Sigmoid colon (tissue), 7 donors: ENCODE results near the gene STAG1. TPM values are rescaled to one million over a fixed set of nuclear protein-coding genes. Genes with fewer than 3 reads are reported as not detected.
"Not testable (repeated sequence)": the region's sequence is repeated elsewhere in the genome, so short reads cannot be mapped to it uniquely, and the experiment has no call there.

ENCODE experiments used
- DNase-seq: peaks from one replicate; pipeline ENCODE4 v3.0.0-alpha.2; 2019
- H3K27ac ChIP-seq, 4 donors: fragments of 200-600 bp; sonication (generic); one replicate each; pipeline ENCODE4 v1.5.1; 2016 to 2019; ENCODE audit warnings: mild to moderate bottlenecking in 1 of 4
- H3K27me3 ChIP-seq, 3 donors: fragments of 200-600 bp; sonication (generic); one replicate each; pipeline ENCODE4 v1.5.1; 2019; ENCODE audit warnings: mild to moderate bottlenecking in 1 of 3
- H3K36me3 ChIP-seq, 4 donors: fragments of 200-600 bp; sonication (generic); one replicate each; pipeline ENCODE4 v1.5.1; 2016 to 2019
- H3K4me1 ChIP-seq, 4 donors: fragments of 200-600 bp; sonication (generic); one replicate each; pipeline ENCODE4 v1.5.1; 2017 to 2019
- H3K4me3 ChIP-seq, 4 donors: fragments of 200-600 bp; sonication (generic); one replicate each; pipeline ENCODE4 v1.5.1; 2017 to 2019; ENCODE audit warnings: mild to moderate bottlenecking in 2 of 4, moderate library complexity in 1 of 4
- H3K9me3 ChIP-seq, 4 donors: fragments of 200-600 bp in 3 of 4; sonication (generic) in 3 of 4; one replicate each; pipeline versions ENCODE4 v1.5.1 to v1.6.1; 2013 to 2019
- EP300 ChIP-seq, 4 donors: sonication (generic); formaldehyde crosslinking; IDR thresholded peaks; one replicate each; pipeline ENCODE4 v1.6.1; 2017; ENCODE audit warnings: antibody characterized with exemption in 4 of 4
- POLR2A ChIP-seq, 2 donors: fragments of 450-650 bp; IDR thresholded peaks; one replicate each; pipeline ENCODE4 v1.6.1; 2016; ENCODE audit warnings: antibody characterized with exemption in 2 of 2, mild to moderate bottlenecking in 2 of 2, moderate library complexity in 2 of 2
- POLR2AphosphoS5 ChIP-seq, 4 donors: sonication (generic); formaldehyde crosslinking; IDR thresholded peaks; one replicate each; pipeline ENCODE4 v1.6.1; 2017; ENCODE audit warnings: antibody characterized with exemption in 4 of 4
- WGBS, 2 donors: extraction: QIAGEN DNeasy Blood & Tissue Kit; methylation state at CpG; one replicate each; pipeline ENCODE4 v1.1.7; 2013; 5-methylcytosine and 5-hydroxymethylcytosine counted together
- intact Hi-C: fragments of 100-400 bp; cut with DNase I; formaldehyde crosslinking; loops from one replicate; pipeline ENCODE4 v1.15.1; 2023
- polyA plus RNA-seq, 3 donors: library from polyadenylated mRNA; stranded (reverse); fragments of 200-250 nt; gene quantifications; one replicate each; pipeline ENCODE4 v1.2.3, GENCODE V29; 2013
- total RNA-seq, 4 donors: library from RNA; depleted of rRNA; stranded (reverse); fragments of >200 nt; gene quantifications; one replicate each; pipeline ENCODE4 v1.1.0, GENCODE V29; 2016
- TF ChIP-seq, protein P1 (sequence below), 4 experiments: fragments of 450-650 bp in 3 of 4; fragments of 200-600 bp in 1 of 4; IDR thresholded peaks; one replicate each; pipeline ENCODE4 v1.5.1; 2016 to 2019; ENCODE audit warnings: antibody characterized with exemption in 4 of 4, mild to moderate bottlenecking in 3 of 4, moderate library complexity in 2 of 4
- donor health status: healthy with polysubstance abuse.
- donor health status: Bipolar disorder and iron deficiency.
- donor health status: healthy.

Gene STAG1
- total and polyA plus RNA-seq, 7 donors, result 12.0 to 52.8 (median 37.3) TPM

DNA sequence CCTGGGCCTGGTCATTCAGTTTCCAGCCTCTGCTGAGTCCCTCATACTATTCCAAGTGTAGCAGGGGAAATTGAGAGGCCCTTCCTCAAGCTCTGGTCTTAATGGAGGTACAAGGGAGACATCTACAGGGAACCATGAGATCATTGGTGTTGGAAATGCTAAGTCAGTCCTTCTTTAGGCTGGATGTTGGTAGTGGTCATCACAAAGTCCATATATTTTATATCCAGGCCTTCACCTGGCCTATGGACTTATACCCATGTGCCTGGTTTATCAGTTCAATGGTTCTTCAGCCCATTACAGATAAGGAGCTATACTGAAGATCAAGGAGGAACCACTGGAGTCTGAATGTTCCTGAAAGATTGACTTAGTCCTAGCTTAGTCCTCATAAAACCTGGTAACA, 135.0 kb downstream of the STAG1 start:
- intact Hi-C loops, result no loop called here
- Histone ChIP-seq H3K9me3 (no peaks in the 10 kb centered on the region), H3K4me3 (no peak overlapping the region), H3K36me3 (no peaks in the 10 kb centered on the region), H3K4me1 (no peaks in the 10 kb centered on the region), H3K27ac (no peak overlapping the region), H3K27me3 (no peaks in the 10 kb centered on the region)
- no peak for TF ChIP-seq POLR2A (IDR thresholded peaks at IDR 0.05)
- no peak for DNase-seq

DNA sequence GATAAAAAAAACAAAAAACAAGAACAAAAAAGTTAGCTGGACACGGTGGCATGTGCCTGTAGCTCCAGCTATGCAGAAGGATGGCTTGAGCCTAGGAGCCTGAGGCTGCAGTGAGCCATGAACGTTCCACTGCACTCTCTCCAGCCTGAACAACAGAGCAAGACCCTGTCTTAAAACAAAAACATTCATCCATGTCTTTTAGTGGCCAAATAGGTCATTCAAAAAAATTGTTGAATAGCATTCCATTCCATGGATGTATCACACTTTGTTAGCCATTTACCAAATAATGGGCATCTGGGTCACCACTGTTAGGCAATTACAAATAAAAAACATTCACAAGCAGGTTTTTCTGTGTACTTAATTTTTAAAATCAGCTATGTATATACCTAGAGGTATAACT, 139.7 kb downstream of the STAG1 start:
- TF ChIP-seq POLR2AphosphoS5 (IDR thresholded peaks at IDR 0.05), result no peak
- TF ChIP-seq, protein P1, sequence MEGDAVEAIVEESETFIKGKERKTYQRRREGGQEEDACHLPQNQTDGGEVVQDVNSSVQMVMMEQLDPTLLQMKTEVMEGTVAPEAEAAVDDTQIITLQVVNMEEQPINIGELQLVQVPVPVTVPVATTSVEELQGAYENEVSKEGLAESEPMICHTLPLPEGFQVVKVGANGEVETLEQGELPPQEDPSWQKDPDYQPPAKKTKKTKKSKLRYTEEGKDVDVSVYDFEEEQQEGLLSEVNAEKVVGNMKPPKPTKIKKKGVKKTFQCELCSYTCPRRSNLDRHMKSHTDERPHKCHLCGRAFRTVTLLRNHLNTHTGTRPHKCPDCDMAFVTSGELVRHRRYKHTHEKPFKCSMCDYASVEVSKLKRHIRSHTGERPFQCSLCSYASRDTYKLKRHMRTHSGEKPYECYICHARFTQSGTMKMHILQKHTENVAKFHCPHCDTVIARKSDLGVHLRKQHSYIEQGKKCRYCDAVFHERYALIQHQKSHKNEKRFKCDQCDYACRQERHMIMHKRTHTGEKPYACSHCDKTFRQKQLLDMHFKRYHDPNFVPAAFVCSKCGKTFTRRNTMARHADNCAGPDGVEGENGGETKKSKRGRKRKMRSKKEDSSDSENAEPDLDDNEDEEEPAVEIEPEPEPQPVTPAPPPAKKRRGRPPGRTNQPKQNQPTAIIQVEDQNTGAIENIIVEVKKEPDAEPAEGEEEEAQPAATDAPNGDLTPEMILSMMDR (IDR thresholded peaks at IDR 0.05), result no peak
- no peak for TF ChIP-seq POLR2A (IDR thresholded peaks at IDR 0.05)
- no peak for TF ChIP-seq EP300 (IDR thresholded peaks at IDR 0.05)
- H3K9me3 ChIP-seq, result no peaks in the 10 kb centered on the region
- H3K4me3 ChIP-seq, result no peak overlapping the region
- intact Hi-C loops, result no loop called here
- H3K4me1 ChIP-seq, result no peaks in the 10 kb centered on the region
- no peaks in the 10 kb centered on the region for H3K27me3 ChIP-seq
- WGBS, 2 donors, result 95 to 96% methylated on average over 2 of the region's 2 CpGs
- H3K27ac ChIP-seq, result no peak overlapping the region
- no peaks in the 10 kb centered on the region for H3K36me3 ChIP-seq
- no peak for DNase-seq

GRCh38 chr3:136606990-136607389, 145.2 kb downstream of the STAG1 start:
- peaks cover 0 to 19% (median 2%) of the 10 kb centered on the region in 4 donors for H3K36me3 ChIP-seq
- WGBS, 2 donors, result 86 to 99% methylated on average over 2 of the region's 2 CpGs
- intact Hi-C loops, result no loop called here

GRCh38 chr3:136606216-136606615, 146.0 kb downstream of the STAG1 start:
- H3K36me3 ChIP-seq, result peaks cover 0 to 23% (median 2%) of the 10 kb centered on the region in 4 donors
- intact Hi-C loops, H3K9me3 ChIP-seq, H3K4me1 ChIP-seq, H3K4me3 ChIP-seq, H3K27ac ChIP-seq, DNase-seq, H3K27me3 ChIP-seq: not testable (repeated sequence)
- whole genome bisulfite sequencing, 2 donors, result 98 to 99% methylated on average over 7 of the region's 7 CpGs

More at GRCh38 chr3:136606990-136607389, 145.2 kb downstream of the STAG1 start:
- Histone ChIP-seq H3K9me3 (no peaks in the 10 kb centered on the region), H3K27ac (no peak overlapping the region), H3K4me1 (peaks cover 0 to 7% (median 3%) of the 10 kb centered on the region in 4 donors), H3K27me3 (no peaks in the 10 kb centered on the region), H3K4me3 (no peak overlapping the region)
- TF ChIP-seq, protein P1 (IDR thresholded peaks at IDR 0.05), result no peak
- TF ChIP-seq POLR2AphosphoS5 (IDR thresholded peaks at IDR 0.05), result no peak
- no peak for TF ChIP-seq POLR2A (IDR thresholded peaks at IDR 0.05)
- no peak for TF ChIP-seq EP300 (IDR thresholded peaks at IDR 0.05)
- no peak for DNase-seq

DNA sequence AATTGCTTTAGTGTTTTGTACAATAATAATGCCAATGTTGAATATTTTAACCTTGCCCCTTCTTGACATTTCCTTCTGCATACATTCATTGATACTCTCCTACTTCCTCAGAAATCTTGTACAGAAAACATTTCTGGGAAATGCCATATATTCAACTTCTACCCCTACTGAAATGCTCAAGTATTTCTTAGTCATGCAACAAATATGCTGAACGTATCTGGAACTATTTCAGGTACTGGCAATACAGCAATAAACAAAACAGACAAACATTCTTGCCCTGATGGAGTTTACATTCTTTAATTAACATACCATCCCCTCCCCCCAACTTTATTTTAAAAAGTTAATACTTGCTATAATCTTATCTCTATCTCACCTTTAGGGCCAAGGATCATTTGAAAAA, 147.2 kb downstream of the STAG1 start:
- peaks cover 0 to 23% (median 2%) of the 10 kb centered on the region in 4 donors for H3K36me3 ChIP-seq
- no peak for TF ChIP-seq POLR2A (IDR thresholded peaks at IDR 0.05)
- TF ChIP-seq, protein P1 (IDR thresholded peaks at IDR 0.05), result no peak
- no peak for TF ChIP-seq POLR2AphosphoS5 (IDR thresholded peaks at IDR 0.05)
- no peaks in the 10 kb centered on the region for H3K9me3 ChIP-seq
- intact Hi-C loops, result no loop called here
- peaks cover 0 to 7% (median 3%) of the 10 kb centered on the region in 4 donors for H3K4me1 ChIP-seq
- no peak for DNase-seq
- WGBS, 2 donors, result 53 to 74% methylated on average over 1 of the region's 1 CpG
- no peak overlapping the region for H3K27ac ChIP-seq
- no peaks in the 10 kb centered on the region for H3K27me3 ChIP-seq
- H3K4me3 ChIP-seq, result no peak overlapping the region

DNA sequence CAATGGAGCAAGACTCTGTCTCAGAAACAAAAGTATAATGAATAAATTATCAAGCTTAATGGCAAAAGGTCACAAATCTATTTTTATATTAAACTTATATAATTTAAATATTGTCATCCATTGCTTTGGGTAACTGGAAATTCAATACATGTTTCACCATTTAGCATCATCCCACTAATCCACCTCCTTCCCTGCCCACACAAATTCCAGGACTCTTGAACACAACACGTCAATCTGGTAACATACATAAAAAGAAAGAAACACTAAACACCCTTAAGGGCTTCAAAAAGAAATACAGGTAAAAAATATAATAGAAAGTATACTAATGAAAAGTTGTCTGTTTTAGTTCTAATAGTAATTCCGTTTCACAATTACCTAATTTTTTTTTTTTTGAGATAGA, 149.4 kb downstream of the STAG1 start:
- intact Hi-C loops, result no loop called here
- DNase-seq, result no peak
- no peak overlapping the region for H3K27ac ChIP-seq
- H3K9me3 ChIP-seq, result no peaks in the 10 kb centered on the region
- no peak for TF ChIP-seq POLR2AphosphoS5 (IDR thresholded peaks at IDR 0.05)
- no peak for TF ChIP-seq EP300 (IDR thresholded peaks at IDR 0.05)
- TF ChIP-seq, protein P1 (IDR thresholded peaks at IDR 0.05), result no peak
- no peak for TF ChIP-seq POLR2A (IDR thresholded peaks at IDR 0.05)
- WGBS, 2 donors, result 94 to 97% methylated on average over 2 of the region's 2 CpGs
- H3K27me3 ChIP-seq, result no peaks in the 10 kb centered on the region
- no peak overlapping the region for H3K4me3 ChIP-seq
- H3K36me3 ChIP-seq, result peaks cover 0 to 23% (median 2%) of the 10 kb centered on the region in 4 donors
- peaks cover 0 to 7% (median 3%) of the 10 kb centered on the region in 4 donors for H3K4me1 ChIP-seq
